GM19463 (cell line): Measurements from ENCODE around the gene MRPL40.

Experiments
- ATAC-seq: cut with Tn5 transposase; IDR thresholded peaks from one replicate; pipeline ENCODE4 v1.9.1; 2021; ENCODE audit warnings: mild to moderate bottlenecking, moderate library complexity; ENCODE audit not compliant: unreplicated experiment

MRPL40 gene

DNA sequence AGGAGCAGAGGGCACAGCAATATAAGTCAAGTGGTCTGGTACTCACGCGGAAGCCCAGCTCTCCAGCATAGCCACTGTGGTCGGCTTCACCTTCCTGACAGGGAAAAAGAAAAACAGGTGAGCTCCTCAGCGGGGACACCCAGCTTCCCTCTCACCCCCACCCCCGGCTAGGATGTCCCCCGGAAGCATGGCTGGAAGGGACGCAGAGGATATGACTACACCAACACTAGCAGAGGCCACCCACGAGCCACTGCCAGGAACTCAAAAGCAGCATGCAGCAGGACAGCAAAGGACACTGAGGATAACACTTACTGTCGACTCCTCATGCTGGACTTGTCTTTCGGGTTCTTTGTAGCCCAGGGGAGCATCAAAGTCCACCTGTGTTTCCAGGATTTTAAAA is 24.2 kb downstream of the MRPL40 start:
- ATAC-seq, result no peak

DNA sequence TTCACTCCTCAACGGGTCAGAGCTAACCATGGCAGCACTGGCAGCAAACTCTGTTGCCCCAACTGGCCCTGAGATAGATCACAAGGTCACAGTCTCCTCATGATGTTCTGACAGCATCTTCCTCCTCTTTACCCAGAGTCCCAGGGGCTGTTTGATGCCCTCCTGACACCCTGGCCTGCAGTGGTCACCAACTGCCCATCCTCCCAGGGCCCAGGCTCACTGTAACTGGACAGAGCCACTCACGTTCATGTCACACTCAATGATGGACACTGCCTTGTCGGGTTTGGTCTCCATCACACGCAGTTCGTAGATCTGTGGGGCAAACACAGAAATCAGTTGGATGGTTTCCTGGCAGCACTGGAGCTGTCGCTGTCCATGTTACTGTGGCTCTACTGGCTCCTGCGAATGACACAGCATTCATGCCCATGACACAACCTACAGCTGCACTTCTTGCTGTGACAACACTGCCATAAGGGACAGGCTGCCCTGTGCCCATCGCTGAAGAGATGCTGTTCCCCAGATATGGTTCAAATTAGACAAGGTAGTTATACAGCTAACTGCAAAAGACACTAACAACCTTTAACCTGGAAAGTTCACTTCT is 25.6 kb downstream of the MRPL40 start:
- ATAC-seq, result no peak

DNA sequence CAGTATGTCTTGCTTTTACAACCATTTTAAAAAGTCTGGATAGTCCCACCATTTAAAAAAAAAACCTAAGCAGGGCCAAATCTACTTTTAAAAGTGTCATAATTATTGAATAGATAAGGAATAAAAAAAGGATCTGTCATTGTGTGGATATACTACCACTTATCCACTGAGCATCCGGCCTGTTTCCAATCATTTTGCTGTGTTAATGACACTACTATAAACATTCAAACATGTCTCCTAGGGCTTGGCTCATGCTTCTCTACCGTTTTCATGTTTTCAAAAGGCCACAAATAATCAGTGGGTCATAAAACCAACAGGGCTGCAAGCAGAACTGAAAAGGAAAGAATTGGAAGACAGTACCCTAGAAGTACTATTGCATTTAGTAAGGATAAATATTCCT is 27.7 kb downstream of the MRPL40 start:
- no peak for ATAC-seq

DNA sequence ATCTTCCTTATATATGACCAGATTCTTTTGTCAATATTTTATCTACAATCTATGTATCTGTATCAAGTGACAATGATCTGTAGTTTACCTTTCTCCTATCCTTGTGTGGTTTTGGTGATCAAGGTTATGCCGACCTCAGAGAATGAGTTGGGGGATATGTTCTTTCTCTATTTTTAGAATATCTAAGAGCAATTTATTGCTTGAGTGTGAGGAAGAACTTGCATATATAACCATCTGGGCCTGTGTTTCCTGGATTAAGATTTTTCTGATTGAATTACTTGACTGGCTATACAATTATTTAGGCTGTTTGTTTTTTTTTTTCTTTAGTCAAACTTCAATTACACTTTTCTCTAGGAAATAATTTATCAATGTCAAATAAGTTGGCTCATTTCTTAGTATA is 29.2 kb downstream of the MRPL40 start:
- no peak for ATAC-seq

DNA sequence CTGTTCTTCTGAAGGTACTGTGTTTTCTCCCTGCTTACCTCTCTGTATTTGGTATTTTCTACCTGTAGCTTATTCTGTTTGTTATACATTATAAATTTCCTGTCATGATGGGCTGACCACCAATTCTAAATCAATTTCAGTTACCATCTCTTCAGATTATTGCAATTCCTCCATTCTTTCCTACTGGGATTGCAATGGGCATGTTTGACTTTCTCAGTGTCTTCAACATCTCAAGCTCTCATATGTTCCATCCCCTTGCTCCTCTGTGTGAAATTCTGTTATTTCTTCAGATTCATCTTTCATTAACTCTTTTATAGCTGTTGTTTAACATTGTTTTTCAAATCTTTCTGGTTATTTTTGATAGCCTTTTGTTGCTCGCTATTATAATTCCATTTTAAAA is 30.7 kb downstream of the MRPL40 start:
- no peak for ATAC-seq

DNA sequence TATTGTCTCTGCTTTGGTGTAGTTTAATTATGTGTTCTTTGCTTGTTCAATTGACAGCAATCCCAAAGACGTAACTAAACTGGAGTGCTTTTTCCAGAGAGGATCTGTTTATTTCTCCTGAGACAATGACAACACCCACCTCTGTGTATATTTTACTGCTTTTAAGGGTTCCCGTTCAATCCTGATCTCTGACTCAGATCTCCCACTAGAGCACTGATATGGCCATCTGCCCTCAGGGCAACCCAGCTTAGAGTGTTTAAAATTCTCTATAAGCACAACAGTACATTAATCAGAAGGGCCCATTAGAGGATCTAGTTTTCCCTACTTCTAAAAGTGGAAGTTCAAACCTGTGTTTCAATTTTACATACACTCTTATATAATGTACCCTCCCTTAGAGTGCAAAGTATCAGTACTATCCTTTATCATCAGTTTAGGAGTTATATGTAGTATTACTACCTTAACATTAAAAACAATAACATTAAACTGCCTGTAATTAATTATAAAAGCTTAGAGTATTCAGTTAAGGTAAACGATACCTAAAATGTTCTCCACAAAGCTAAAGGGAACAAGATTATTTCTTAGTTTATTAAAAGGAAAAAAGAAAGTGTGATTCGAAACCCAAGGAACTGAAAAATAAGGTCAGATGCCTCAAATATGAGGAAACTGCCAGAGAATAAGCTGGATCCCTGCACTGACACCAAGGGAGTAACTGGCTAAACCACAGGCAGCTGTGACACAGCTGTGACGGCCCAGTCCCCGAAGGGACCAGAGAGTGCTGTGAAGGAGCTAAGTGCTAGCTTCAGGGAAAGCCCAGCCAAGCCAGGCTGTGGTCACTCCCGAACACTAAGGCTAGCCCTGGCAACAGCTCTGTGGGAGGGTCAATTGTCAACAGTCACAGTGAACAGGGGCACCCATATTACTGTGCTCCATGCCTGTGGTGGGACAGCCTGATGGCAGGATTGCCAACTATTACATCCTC is 31.4 kb downstream of the MRPL40 start:
- ATAC-seq, result no peak

DNA sequence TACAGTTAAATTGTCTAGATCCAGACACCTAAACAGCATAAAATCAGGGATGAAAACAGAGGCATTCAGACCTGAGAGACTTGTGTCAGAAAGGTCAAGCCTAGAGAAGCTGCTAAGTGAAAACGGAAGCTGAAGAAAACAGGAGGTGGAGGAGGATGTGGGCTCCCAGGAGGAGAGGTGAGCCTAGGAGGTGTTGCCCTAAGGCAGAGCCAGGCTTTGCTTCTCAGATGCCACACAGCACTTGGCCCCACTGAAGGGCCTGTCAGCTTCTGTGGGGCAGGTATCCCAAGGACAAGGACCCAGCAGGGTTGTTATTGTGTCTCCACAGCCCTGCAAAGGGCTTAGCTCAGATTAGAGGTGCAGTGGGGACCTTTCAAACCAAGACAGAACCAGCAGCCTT is 32.2 kb downstream of the MRPL40 start:
- ATAC-seq, result no peak

DNA sequence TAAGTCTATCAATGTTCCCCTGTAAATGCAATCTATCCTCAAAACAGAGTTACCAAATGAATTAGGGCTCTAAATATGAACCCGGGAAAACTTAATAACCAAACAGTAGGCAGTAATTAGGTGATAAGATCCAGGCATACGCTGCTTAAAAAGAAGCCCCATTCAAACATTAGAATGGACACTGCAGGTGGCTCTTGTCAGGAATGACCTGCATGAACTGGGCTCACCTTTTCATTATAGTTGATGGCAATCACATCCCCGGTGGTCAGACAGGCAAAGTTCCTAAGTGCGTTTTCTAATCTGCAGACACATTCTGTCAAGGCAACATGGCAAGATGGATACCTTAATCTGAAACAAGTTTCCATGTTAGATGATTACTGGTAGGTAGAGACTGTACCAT is 32.6 kb downstream of the MRPL40 start:
- no peak for ATAC-seq

DNA sequence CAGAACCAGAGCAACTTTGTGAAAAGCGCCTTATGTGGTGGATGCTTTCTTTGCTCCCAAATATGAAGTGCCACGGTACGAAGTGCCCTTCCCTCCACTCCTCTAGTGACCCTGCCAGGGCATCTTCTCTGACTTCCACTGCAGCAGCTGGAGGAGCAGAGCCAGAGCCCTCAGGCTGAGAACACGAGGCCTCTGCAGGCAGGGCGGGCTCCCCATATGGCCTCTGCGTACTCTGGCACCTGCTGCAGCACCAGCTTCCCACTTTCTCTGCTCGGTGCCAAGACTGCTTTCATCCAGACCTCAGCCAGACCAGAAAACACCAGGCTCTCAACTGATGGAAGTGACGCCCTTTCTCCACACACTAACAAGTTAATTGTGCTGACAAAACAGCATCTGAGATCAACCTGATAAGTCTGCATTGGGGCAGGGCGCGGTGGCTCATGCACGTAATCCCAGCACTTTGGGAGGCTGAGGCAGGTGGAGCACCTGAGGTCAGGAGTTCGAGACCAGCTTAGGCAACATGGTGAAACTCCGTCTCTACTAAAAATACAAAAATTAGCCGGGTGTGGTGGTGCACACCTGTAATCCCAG is 33.9 kb downstream of the MRPL40 start:
- no peak for ATAC-seq

DNA sequence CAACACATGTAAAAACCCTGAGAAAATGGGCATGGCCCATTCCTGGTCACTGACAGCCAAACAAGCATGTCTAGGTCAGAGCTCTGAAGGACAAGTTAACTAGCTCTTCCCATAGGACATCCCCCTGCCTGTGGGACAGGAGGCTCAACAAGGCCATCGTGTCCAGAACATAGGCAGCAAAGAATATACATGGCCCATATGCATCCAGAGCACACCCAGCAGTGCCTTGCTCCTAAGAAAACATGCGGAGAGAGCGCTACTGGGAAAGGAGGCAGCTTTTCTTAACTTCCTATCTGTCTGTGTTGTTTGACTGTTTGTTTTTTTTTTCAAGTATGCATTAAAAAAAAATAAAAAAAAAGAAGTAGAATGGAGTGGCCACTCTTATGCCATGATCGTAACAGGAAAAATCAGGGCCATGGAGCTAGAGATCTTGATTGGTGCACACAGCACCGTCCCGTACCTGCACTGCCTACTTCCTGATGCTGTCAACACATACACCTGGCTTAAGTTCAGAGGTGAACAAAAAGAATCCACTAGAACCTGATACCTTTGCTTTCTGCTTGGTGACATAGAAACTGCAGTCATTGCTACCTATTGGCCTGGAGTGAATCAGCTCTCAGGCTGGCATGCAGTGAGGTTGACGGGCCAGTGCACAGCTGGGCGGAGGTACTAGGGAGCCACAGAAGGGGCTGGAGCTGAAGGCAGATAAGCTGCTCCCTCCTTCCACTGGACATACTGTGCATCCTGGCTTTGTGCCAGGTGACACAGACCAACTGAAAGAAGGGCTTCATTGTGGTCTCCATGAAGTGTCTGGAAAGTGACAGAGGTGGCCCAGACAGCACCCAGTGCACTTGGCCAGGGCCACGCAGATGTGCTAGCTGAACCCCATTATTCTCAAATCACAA is 34.8 kb downstream of the MRPL40 start:
- no peak for ATAC-seq

DNA sequence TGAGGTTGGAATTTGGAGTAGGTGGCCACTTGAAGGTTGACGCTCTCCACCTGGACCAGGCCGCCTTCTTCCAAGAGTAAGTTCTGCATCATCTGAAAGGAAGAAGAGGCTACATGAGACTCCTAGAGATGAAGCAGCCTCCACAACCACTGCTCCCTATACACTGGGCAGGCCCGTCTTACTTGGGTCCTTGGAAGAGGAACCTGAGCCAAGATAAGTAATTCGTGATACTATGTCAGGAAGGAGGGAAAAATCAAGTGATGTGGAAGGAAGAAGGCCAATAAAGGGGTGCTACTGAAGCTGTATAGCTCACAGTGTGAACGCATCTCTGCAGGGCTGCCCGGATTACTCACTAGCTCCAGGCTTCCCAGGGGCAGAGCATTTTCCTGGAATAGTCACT is 35.6 kb downstream of the MRPL40 start:
- ATAC-seq, result no peak

DNA sequence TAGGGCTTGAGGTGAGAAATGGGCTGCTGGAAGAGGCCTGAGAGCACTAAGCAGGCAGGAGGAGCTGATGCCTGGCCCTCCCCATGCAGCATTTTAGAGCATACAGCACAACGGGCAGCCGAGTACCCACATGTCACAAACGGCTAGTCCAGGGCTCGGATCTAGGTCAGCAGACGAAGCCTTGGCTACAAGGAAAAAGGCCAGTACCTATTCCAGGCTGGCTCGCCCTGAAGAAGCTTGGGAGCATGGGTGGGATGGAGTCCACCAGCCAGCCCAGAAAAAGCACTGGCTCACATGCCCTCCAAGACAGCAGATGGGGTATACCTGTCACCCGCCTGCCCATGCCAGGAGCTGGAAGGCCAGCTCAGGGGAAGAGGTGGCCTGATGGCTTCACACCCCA is 37.1 kb downstream of the MRPL40 start:
- no peak for ATAC-seq

DNA sequence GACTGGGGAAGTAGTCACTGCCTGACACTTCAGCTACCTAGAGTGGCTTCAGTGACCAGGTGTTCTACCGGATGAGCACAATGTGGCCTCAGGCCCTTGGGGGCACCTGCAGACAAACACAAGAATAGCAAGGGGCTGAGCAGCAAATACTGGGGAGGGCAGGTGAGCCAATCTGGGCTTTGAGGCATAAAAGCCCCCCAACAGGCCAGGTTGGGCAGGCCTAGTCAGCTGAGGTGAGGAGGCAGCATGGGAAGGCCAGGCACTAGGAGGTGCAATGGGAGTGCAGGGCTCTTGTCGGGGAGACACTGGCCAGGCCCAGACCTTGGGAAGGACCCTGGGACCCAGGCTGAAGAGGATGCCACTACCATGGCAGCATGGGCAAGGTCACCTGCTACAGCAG is 37.7 kb downstream of the MRPL40 start:
- no peak for ATAC-seq

DNA sequence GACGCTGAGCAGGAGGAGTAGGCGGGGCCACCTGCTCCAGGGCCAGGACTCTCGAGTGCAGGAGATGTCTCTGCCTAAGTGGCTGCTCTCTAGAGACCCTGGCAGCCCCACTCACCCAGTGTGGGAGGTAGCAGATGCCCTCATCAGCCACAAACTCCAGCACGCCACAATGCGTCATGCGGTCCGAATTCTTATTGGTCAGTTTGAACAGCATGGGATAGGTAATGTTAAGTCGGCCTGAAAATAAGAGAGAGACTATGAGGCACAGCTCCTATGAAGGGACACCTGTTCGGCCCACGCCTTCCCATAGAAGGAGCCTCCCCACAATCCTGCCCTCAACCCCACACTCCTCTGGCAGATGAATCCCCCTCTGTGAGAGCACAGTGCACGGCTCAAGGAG is 39.2 kb downstream of the MRPL40 start:
- ATAC-seq, result no peak

DNA sequence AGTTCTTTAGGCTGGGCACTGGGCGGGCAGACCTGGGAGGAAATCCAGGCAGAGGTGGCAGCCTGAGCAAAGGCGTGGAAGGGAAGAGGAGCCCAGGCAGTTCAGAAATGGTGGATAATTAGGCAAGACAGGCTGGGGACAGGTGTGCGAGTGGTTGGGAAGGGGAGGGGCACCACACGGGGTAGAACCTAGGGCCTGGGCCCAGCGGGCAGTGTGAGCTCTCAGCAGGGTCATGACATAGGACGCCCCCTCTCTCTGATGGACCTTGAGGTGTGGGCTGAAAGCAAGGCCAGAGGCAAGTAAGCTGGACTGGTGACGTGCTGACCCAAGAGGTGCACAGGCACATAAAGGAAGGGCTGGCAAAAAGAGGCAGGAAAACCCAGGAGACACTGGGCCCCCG is 39.9 kb downstream of the MRPL40 start:
- ATAC-seq, result no peak

DNA sequence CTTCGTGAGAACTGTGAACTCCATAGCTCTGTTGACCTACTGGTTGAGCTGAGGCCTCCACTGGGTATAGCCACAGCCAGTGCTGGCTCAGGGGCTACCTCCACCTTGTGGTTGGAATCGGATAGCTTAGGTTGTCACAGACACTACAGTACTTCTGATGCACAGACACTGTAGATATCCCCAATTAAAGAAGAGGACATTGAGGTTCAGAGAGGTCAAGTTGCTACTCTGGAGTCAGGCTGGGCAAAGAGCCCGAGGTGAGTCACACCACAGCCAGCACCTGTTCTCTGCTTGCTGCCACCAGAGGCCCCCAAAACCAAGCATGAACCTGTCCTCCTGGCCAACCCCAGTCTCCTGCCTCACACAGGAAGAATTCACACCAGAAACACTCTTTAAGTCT is 41.2 kb downstream of the MRPL40 start:
- ATAC-seq, result no peak

DNA sequence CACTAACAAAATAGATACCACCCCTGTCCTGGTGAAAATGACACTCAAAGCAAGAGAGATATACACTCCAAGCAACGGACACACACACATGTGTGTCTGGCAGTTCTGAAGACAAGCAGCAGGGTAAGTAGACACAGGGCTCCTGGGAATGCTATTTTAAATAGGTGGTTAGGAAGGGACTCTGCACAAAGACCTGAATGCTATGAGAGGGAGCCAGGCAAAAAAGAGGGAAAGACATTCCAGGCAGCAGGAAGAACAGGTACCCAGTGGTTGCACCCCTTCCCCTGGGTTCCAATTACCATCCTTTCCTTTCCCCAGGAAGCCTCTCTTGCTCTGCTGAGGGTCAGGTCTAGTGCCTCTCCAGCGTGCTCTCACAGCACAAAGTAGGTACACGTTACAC is 43.7 kb downstream of the MRPL40 start:
- ATAC-seq, result no peak

DNA sequence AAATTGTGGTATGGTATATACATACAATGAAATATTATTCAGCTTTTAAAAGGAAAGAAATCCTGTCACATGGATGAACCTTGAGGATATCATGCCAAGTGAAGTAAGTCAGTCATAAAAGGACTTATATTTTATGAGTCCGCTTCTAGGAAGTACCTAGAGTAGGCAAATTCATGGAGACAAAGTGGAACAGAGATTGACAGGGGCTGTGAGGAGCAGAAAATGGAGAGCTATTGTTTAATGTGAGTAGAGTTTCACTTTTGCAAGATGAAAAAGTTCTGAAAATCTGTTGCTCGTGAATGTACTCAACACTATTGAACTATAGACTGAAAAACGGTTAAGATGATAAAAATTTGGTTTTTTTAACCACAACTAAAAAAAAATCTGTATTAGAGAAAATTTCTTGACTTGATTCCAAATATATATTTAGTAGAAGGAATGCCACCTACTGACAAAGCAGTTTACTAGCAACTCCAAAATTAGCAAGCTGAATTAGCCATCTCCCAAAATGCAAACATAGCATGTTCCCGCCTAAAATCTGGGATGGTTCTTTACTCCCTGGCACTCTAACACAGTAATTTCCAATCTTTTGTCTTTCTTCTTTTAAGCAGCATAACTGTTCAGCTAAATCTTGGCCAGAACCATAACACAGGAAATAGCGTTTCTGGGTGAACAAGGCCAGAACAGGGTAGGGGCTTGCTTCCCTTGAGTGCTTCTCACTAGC is 45.1 kb downstream of the MRPL40 start:
- no peak for ATAC-seq

DNA sequence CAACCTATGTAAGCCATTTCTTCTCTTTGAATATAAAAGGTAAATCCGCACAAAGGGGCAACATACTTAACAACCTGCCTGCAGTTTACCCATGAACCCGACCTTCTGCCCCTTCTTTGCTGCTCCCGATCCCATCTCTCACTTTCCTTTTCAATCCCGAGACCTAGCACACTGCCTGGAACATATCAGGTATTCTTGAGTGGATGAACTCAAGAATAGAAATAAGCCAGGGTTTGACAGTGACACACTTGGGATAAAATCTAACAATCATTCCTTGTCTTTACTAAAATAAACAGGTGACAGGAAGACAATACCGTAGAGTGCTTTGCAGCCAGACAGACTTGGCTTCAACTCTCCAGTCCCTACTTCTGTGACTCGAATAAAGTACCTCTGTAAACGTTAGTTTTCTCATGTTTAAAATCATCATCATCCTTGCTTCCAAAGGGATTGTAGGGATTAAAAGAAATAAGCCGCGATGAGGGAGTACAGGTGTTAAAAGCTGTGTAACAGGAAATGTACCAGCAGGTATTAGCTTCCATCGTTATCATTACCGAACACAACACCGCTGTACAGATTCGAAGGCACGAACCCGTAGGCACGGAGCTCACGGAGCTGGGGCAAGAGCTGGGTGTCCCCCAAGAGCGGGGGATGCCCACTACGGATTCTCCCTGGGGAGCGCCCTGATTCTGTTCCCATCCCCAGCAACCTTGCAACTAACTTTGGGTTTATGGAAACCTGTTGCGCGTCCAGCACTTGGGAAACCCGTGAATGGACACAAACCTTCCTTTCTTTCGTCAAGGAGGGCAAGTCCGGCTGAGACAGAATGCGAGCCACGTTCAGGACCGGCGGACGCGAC is 45.9 kb downstream of the MRPL40 start:
- no peak for ATAC-seq
